Measurements from ENCODE around the gene RELN.

The RELN gene

GRCh38 chr7:104011829-104012228, 22.4 kb upstream of the RELN start:
- Histone ChIP-seq H3K36me3 (ENCODE audit: insufficient read depth, low read length) (no peaks in the 10 kb centered on the region), H2AFZ (ENCODE audit: low read length) (no peak overlapping the region), H3K9ac (ENCODE audit: low read length) (no peak overlapping the region), H3K79me2 (ENCODE audit: insufficient read depth, low read length) (no peaks in the 10 kb centered on the region), H3K27ac (ENCODE audit: low read depth, low read length, poor library complexity, severe bottlenecking) (no peak overlapping the region), H3F3A (ENCODE audit: insufficient read depth, low read length) (no peaks in the 10 kb centered on the region), H3K4me3 (ENCODE audit: low read depth, low read length, poor library complexity, severe bottlenecking) (no peak overlapping the region), H4K20me1 (ENCODE audit: insufficient read depth, low read length) (no peaks in the 10 kb centered on the region), H3K9me3 (ENCODE audit: low read length) (no peaks in the 10 kb centered on the region), H3K9me2 (ENCODE audit: low read depth, low read length) (no peaks in the 10 kb centered on the region), H3K27me3 (ENCODE audit: insufficient read depth, low read length) (no peaks in the 10 kb centered on the region), H3K4me2 (ENCODE audit: low read length) (no peak overlapping the region), H3K4me1 (ENCODE audit: insufficient read depth, low read length, severe bottlenecking) (no peaks in the 10 kb centered on the region)
- TF ChIP-seq CTCF (IDR thresholded peaks at IDR 0.05; ENCODE audit: low read length) (no peak), EZH2 (IDR thresholded peaks at IDR 0.05; ENCODE audit: borderline replicate concordance, low read length) (no peak)

DNA sequence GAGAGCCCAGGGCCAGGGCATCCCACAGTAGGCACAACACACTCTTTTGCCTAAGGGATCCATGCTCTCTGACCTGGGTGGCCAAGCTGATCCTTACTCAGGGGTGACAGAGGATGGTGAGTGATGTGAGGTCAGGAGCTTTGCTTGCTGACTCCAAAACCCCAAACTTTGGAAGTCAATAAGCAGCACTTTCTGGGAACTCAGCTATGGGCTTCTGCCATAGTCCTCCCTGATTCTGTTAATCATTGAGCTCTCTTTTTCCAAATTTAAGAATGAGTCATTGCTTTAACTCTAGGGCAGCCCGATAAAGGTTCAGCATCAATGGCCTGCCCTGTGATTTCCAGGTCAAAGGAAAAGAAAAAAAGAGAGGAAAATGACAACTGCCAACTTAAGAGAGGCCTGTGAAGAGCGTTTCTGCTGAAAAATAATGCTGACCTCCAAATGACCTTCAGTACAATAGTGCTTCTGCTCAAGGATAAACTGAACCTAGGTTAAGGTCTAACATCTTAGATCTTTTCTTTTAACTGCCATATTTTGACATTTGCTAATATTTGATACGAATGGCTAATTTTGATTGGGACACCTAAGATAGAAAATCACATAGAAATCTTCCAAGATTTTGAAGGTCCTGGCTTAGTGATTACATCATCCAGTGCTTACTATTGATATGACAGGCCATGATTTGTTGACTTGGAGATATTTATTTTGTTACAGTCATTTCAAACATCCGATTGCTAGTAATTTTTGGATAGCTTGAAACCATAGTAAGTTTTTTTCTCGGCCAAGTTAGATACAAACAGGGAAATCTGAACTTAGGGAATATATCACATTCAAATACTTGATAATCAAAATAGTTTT, 20.8 kb upstream of the RELN start:
- Histone ChIP-seq H3K4me3 (ENCODE audit: low read depth, low read length, poor library complexity, severe bottlenecking) (no peak overlapping the region), H3K4me2 (ENCODE audit: low read length) (no peak overlapping the region), H3K9me2 (ENCODE audit: low read depth, low read length) (no peaks in the 10 kb centered on the region), H3K4me1 (ENCODE audit: insufficient read depth, low read length, severe bottlenecking) (no peaks in the 10 kb centered on the region), H3K9ac (ENCODE audit: low read length) (no peak overlapping the region), H2AFZ (ENCODE audit: low read length) (no peak overlapping the region), H3F3A (ENCODE audit: insufficient read depth, low read length) (no peaks in the 10 kb centered on the region), H3K79me2 (ENCODE audit: insufficient read depth, low read length) (no peaks in the 10 kb centered on the region), H4K20me1 (ENCODE audit: insufficient read depth, low read length) (no peaks in the 10 kb centered on the region), H3K9me3 (ENCODE audit: low read length) (no peaks in the 10 kb centered on the region), H3K27ac (ENCODE audit: low read depth, low read length, poor library complexity, severe bottlenecking) (no peak overlapping the region), H3K36me3 (ENCODE audit: insufficient read depth, low read length) (no peaks in the 10 kb centered on the region), H3K27me3 (ENCODE audit: insufficient read depth, low read length) (no peaks in the 10 kb centered on the region)
- no peak for TF ChIP-seq EZH2 (IDR thresholded peaks at IDR 0.05; ENCODE audit: borderline replicate concordance, low read length)

DNA sequence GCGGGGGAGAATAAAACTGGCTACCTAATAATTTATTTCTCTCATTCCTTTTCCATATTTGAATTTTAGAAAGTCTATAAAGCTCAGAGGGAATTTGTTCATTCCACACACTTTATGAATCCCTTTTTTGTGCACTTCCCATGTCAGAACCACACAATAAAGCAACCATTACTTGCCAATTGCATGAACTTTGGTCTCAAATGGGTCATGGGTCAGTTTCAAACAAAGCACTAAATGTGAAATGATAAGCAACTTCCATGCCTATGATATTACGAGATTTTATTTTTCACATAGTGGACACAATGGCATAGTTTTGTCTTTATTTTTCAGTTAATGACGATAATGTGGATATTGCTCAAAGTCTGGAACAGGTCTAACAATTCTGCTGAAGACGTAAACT, 18.6 kb upstream of the RELN start:
- H3K9me2 ChIP-seq (ENCODE audit: low read depth, low read length): no peaks in the 10 kb centered on the region
- no peak overlapping the region for H3K27ac ChIP-seq (ENCODE audit: low read depth, low read length, poor library complexity, severe bottlenecking)
- H3K27me3 ChIP-seq (ENCODE audit: insufficient read depth, low read length): no peaks in the 10 kb centered on the region
- no peaks in the 10 kb centered on the region for H4K20me1 ChIP-seq (ENCODE audit: insufficient read depth, low read length)
- no peaks in the 10 kb centered on the region for H3K4me1 ChIP-seq (ENCODE audit: insufficient read depth, low read length, severe bottlenecking)
- H3K4me2 ChIP-seq (ENCODE audit: low read length): no peak overlapping the region
- H3F3A ChIP-seq (ENCODE audit: insufficient read depth, low read length): no peaks in the 10 kb centered on the region
- TF ChIP-seq EZH2 (IDR thresholded peaks at IDR 0.05; ENCODE audit: borderline replicate concordance, low read length) (no peak), CTCF (IDR thresholded peaks at IDR 0.05; ENCODE audit: low read length) (no peak)
- no peak overlapping the region for H3K9ac ChIP-seq (ENCODE audit: low read length)
- H2AFZ ChIP-seq (ENCODE audit: low read length): no peak overlapping the region
- no peak overlapping the region for H3K4me3 ChIP-seq (ENCODE audit: low read depth, low read length, poor library complexity, severe bottlenecking)
- H3K9me3 ChIP-seq (ENCODE audit: low read length): no peaks in the 10 kb centered on the region
- H3K36me3 ChIP-seq (ENCODE audit: insufficient read depth, low read length): no peaks in the 10 kb centered on the region
- H3K79me2 ChIP-seq (ENCODE audit: insufficient read depth, low read length): no peaks in the 10 kb centered on the region

GRCh38 chr7:104007614-104008013, 18.2 kb upstream of the RELN start:
- H3K36me3 ChIP-seq (ENCODE audit: insufficient read depth, low read length): no peaks in the 10 kb centered on the region
- H3K27me3 ChIP-seq (ENCODE audit: insufficient read depth, low read length): no peaks in the 10 kb centered on the region
- no peak overlapping the region for H3K4me2 ChIP-seq (ENCODE audit: low read length)
- no peaks in the 10 kb centered on the region for H3F3A ChIP-seq (ENCODE audit: insufficient read depth, low read length)
- H3K27ac ChIP-seq (ENCODE audit: low read depth, low read length, poor library complexity, severe bottlenecking): no peak overlapping the region
- TF ChIP-seq EZH2 (IDR thresholded peaks at IDR 0.05; ENCODE audit: borderline replicate concordance, low read length) (no peak), CTCF (IDR thresholded peaks at IDR 0.05; ENCODE audit: low read length) (no peak)
- no peak overlapping the region for H3K4me3 ChIP-seq (ENCODE audit: low read depth, low read length, poor library complexity, severe bottlenecking)
- no peaks in the 10 kb centered on the region for H3K9me3 ChIP-seq (ENCODE audit: low read length)
- H3K9ac ChIP-seq (ENCODE audit: low read length): no peak overlapping the region
- no peaks in the 10 kb centered on the region for H3K9me2 ChIP-seq (ENCODE audit: low read depth, low read length)
- no peaks in the 10 kb centered on the region for H3K79me2 ChIP-seq (ENCODE audit: insufficient read depth, low read length)
- H3K4me1 ChIP-seq (ENCODE audit: insufficient read depth, low read length, severe bottlenecking): no peaks in the 10 kb centered on the region
- no peaks in the 10 kb centered on the region for H4K20me1 ChIP-seq (ENCODE audit: insufficient read depth, low read length)
- no peak overlapping the region for H2AFZ ChIP-seq (ENCODE audit: low read length)

Data from OCI-LY1 (cell line).